Skeletal muscle satellite cell (primary cell): ENCODE measurements around the gene DCUN1D2.

Experiments
- H3K27me3 ChIP-seq: 2 replicates; pipeline ENCODE4 v1.7.0; 2013; ENCODE audit warnings: low read length; ENCODE audit not compliant: control insufficient read depth, insufficient read depth
- H3K36me3 ChIP-seq: 2 replicates; pipeline ENCODE4 v1.7.0; 2013; ENCODE audit warnings: mild to moderate bottlenecking, control low read depth, low read length; ENCODE audit not compliant: insufficient read depth
- H3K4me1 ChIP-seq: 2 replicates; pipeline ENCODE4 v1.7.0; 2013; ENCODE audit warnings: low read length; ENCODE audit not compliant: control insufficient read depth, insufficient read depth
- H3K4me2 ChIP-seq: 2 replicates; pipeline ENCODE4 v1.7.0; 2013; ENCODE audit warnings: mild to moderate bottlenecking, low read length
- H3K4me3 ChIP-seq: 2 replicates; pipeline ENCODE4 v1.7.0; 2013; ENCODE audit warnings: low read length
- H3K9ac ChIP-seq: 2 replicates; pipeline ENCODE4 v1.7.0; 2013; ENCODE audit warnings: mild to moderate bottlenecking, low read depth, low read length, moderate library complexity
- H3K9me3 ChIP-seq: replicated peaks from 2 replicates; pipeline ENCODE4 v1.7.0; 2013; ENCODE audit warnings: mild to moderate bottlenecking, control low read depth, low read length

Gene DCUN1D2

GRCh38 chr13:113514847-113515246, 24.3 kb upstream of the DCUN1D2 start:
- no peaks in the 10 kb centered on the region for H3K4me1 ChIP-seq
- H3K27me3 ChIP-seq, result no peaks in the 10 kb centered on the region
- peaks cover 49% of the 10 kb centered on the region for H3K36me3 ChIP-seq
- no peak overlapping the region for H3K4me3 ChIP-seq
- no peak overlapping the region for H3K4me2 ChIP-seq
- H3K9me3 ChIP-seq, result no peaks in the 10 kb centered on the region
- H3K9ac ChIP-seq, result no peak overlapping the region

- H3K27me3 ChIP-seq, result no peaks in the 10 kb centered on the region
- H3K4me3 ChIP-seq, result no peak overlapping the region
- H3K4me2 ChIP-seq, result no peak overlapping the region
- H3K9me3 ChIP-seq, result no peaks in the 10 kb centered on the region
- H3K4me1 ChIP-seq, result no peaks in the 10 kb centered on the region
- peaks cover 55% of the 10 kb centered on the region for H3K36me3 ChIP-seq
- no peak overlapping the region for H3K9ac ChIP-seq
Observed at GRCh38 chr13:113513761-113514160, 23.2 kb upstream of the DCUN1D2 start.

DNA sequence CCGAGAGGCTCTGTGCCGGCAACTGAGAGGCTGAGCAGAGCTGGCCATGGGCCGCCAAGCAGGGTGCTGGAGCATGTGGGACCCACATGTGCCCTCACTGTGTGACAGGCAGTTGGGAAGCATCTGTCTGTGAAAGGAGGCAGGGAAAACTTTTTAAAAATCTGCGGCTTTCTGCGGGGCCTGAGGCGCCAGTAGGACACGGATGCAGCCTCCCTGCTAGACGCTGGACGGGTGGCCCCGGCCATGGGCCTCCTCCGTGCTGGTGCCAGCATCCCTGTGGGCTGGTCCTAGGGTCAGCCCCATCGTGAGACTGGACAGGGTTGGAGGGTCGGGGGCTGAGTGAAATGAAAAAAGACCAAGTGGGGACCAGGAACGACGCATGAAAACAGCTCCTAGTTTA, 20.9 kb upstream of the DCUN1D2 start:
- Histone ChIP-seq H3K4me3 (no peak overlapping the region), H3K9ac (no peak overlapping the region), H3K9me3 (no peaks in the 10 kb centered on the region), H3K4me1 (no peaks in the 10 kb centered on the region), H3K36me3 (peaks cover 72% of the 10 kb centered on the region), H3K27me3 (no peaks in the 10 kb centered on the region), H3K4me2 (no peak overlapping the region)

GRCh38 chr13:113510871-113511270, 20.4 kb upstream of the DCUN1D2 start:
- Histone ChIP-seq H3K4me3 (no peak overlapping the region), H3K4me2 (no peak overlapping the region), H3K27me3 (no peaks in the 10 kb centered on the region), H3K9me3 (no peaks in the 10 kb centered on the region), H3K9ac (no peak overlapping the region), H3K4me1 (no peaks in the 10 kb centered on the region), H3K36me3 (peaks cover 72% of the 10 kb centered on the region)

DNA sequence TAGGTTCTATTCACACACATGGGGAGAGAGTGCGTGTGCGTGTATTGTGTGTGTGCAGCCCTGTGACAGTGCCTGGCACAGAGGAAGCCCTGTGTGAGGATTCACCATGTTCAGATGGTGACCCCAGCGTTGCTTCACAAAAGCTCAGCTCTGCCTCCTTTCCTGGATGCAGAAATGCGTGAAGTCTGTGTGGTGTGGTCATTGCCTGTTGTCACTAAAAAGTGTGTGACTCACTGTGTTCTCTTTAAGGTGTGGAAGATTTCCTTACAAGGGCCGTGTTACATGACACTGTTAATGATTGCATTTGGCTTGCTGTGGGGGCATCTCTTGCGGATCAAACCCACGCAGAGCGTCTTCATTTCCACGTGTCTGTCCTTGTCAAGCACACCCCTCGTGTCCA, 19.5 kb upstream of the DCUN1D2 start:
- no peaks in the 10 kb centered on the region for H3K27me3 ChIP-seq
- H3K36me3 ChIP-seq, result peaks cover 76% of the 10 kb centered on the region
- H3K4me2 ChIP-seq, result no peak overlapping the region
- no peaks in the 10 kb centered on the region for H3K4me1 ChIP-seq
- H3K4me3 ChIP-seq, result no peak overlapping the region
- H3K9ac ChIP-seq, result no peak overlapping the region
- H3K9me3 ChIP-seq, result no peaks in the 10 kb centered on the region

GRCh38 chr13:113508521-113509254, 18.2 kb upstream of the DCUN1D2 start:
- peaks cover 79% of the 10 kb centered on the region for H3K36me3 ChIP-seq
- no peaks in the 10 kb centered on the region for H3K9me3 ChIP-seq
- no peak overlapping the region for H3K9ac ChIP-seq
- H3K4me3 ChIP-seq, result no peak overlapping the region
- H3K27me3 ChIP-seq, result no peaks in the 10 kb centered on the region
- no peak overlapping the region for H3K4me2 ChIP-seq
- no peaks in the 10 kb centered on the region for H3K4me1 ChIP-seq

- H3K4me3 ChIP-seq, result no peak overlapping the region
- no peaks in the 10 kb centered on the region for H3K27me3 ChIP-seq
- H3K4me2 ChIP-seq, result no peak overlapping the region
- no peaks in the 10 kb centered on the region for H3K9me3 ChIP-seq
- H3K4me1 ChIP-seq, result no peaks in the 10 kb centered on the region
- peaks cover 80% of the 10 kb centered on the region for H3K36me3 ChIP-seq
- H3K9ac ChIP-seq, result no peak overlapping the region
Observed at GRCh38 chr13:113507505-113508345, 17.2 kb upstream of the DCUN1D2 start.

DNA sequence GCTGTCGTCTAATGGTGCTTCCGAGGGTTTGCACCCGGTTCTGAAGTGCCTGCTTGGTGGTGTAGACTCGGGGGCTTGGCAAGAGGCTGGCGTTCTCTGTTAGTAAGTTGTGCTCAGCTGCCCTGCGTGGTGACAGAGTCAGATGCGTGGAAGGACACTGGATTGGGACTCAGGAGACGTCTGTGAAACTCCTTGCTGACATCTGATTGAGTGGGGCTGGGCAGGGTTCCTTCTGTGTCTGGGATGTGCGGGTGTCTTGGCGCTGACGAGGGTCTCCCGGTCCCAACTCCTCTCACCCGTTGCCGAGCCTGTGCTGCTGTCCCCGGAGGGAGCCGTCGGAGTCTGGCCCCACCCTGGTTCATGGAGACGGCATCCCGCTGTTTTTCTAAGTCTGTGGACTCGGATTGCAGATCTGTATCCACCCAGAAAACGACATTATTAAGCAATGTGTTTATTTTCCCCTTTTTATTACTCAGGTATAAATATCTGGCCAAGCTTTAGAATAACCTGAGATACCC, 16.4 kb upstream of the DCUN1D2 start:
- Histone ChIP-seq H3K4me2 (no peak overlapping the region), H3K36me3 (peaks cover 85% of the 10 kb centered on the region), H3K9ac (no peak overlapping the region), H3K4me1 (no peaks in the 10 kb centered on the region), H3K9me3 (no peaks in the 10 kb centered on the region), H3K4me3 (no peak overlapping the region), H3K27me3 (no peaks in the 10 kb centered on the region)

DNA sequence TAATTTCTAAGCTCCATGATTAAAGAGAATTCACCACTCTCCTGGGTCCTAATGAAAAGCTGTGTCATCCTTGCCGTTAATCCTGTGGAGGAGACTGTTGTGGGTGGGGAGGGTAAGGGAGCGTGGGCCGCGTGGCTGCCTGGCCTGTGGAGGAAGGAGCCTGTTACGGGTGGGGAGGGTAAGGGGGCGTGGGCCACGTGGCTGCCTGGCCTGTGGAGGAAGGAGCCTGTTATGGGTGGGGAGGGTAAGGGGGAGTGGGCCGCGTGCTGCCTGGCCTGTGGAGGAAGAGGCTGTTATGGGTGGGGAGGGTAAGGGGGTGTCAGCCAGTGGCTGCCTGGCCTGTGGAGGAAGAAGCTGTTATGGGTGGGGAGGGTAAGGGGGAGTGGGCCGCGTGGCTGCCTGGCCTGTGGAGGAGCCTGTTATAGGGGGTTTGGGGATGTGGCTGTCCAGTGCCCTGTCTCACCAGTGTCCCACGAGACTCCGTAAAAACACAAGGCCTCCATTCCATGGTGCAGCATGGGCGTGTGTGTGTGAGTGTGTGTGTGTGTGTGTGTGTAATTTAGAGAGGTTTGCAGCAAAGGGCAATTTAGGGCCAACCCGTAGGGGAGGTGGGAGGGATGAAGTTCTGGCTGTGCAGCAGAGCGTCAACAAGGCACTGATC, 15.6 kb upstream of the DCUN1D2 start:
- no peaks in the 10 kb centered on the region for H3K9me3 ChIP-seq
- H3K27me3 ChIP-seq, result no peaks in the 10 kb centered on the region
- no peaks in the 10 kb centered on the region for H3K4me1 ChIP-seq
- no peak overlapping the region for H3K9ac ChIP-seq
- peaks cover 87% of the 10 kb centered on the region for H3K36me3 ChIP-seq
- no peak overlapping the region for H3K4me3 ChIP-seq
- H3K4me2 ChIP-seq, result no peak overlapping the region

- Histone ChIP-seq H3K36me3 (peaks cover 92% of the 10 kb centered on the region), H3K4me3 (no peak overlapping the region), H3K9me3 (no peaks in the 10 kb centered on the region), H3K4me2 (no peak overlapping the region), H3K4me1 (peaks cover 6% of the 10 kb centered on the region), H3K9ac (no peak overlapping the region), H3K27me3 (no peaks in the 10 kb centered on the region)
Observed at GRCh38 chr13:113502686-113503085, 12.2 kb upstream of the DCUN1D2 start.

DNA sequence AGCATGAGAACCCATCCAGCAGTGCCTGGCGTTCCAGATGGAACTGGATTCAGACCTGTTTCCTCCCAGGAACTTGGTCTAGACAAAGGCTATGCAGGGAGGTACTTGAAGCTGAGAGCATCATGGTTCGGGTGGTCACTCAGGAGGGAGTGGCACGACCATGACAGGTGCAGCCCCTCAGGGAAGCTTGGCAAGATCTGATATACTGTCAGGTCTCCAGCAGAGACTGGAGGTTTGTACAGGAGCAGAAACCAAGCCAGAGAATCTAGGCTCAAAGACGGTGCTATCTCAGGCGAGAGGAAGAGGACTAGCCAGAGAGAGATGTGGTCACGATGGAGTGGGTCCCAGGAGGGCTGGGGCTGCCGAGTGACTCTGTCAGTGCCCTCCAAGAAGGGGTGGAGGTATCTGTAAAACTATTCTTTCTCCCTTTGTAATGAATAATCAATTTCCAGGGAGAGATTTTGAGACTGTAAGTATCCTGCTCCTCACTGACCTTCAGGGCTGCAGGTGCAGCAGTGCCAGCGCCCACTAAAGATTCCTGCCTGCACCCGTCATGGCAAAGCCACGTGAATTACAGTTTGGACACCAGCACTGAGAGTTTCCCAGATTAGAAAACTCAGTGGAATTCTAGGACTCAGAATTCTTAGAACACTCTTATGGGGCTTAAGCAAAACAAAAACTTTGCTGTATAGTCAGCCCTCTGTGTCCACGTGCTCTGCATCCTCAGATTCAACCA, 10.2 kb upstream of the DCUN1D2 start:
- H3K4me1 ChIP-seq, result peaks cover 9% of the 10 kb centered on the region
- no peaks in the 10 kb centered on the region for H3K27me3 ChIP-seq
- no peak overlapping the region for H3K4me2 ChIP-seq
- H3K9ac ChIP-seq, result no peak overlapping the region
- H3K36me3 ChIP-seq, result peaks cover 95% of the 10 kb centered on the region
- H3K4me3 ChIP-seq, result no peak overlapping the region
- no peaks in the 10 kb centered on the region for H3K9me3 ChIP-seq
